Cardiac muscle cell (in vitro differentiated cells and primary cell): ENCODE measurements around the gene CYP2C19. TPM values are rescaled to one million over a fixed set of nuclear protein-coding genes. Genes with fewer than 3 reads are reported as not detected.

Experiments
- DNase-seq, 2 donors: peaks; one replicate each; pipeline versions ENCODE4 v3.0.0 to v3.0.0-alpha.2; 2010 to 2017; ENCODE audit warnings: low read depth in 1 of 2, low spot score in 1 of 2
- H3K27ac ChIP-seq: fragments of 200-600 bp; sonication (generic); 2 replicates; pipeline ENCODE4 v1.5.1; 2016
- H3K27me3 ChIP-seq: fragments of 200-600 bp; sonication (generic); 2 replicates; pipeline ENCODE4 v1.6.0; 2016; ENCODE audit warnings: control low read depth
- H3K36me3 ChIP-seq: fragments of 200-600 bp; sonication (generic); 2 replicates; pipeline ENCODE4 v1.5.1; 2016; ENCODE audit warnings: control low read depth
- H3K4me1 ChIP-seq: fragments of 200-600 bp; sonication (generic); 2 replicates; pipeline ENCODE4 v1.8.1; 2017; ENCODE audit warnings: low read depth, mild to moderate bottlenecking, mixed run types
- H3K4me3 ChIP-seq: fragments of 200-600 bp; sonication (generic); 2 replicates; pipeline ENCODE4 v1.5.1; 2016; ENCODE audit warnings: mild to moderate bottlenecking
- H3K9me3 ChIP-seq: fragments of 200-600 bp; sonication (generic); 2 replicates; pipeline ENCODE4 v1.5.1; 2017; ENCODE audit warnings: low read depth, mild to moderate bottlenecking, control low read depth
- CTCF ChIP-seq: IDR thresholded peaks from 2 replicates; pipeline ENCODE4 v1.5.1; 2012; ENCODE audit warnings: low read depth, mild to moderate bottlenecking, low read length
- polyA plus RNA-seq: library from polyadenylated mRNA; unstranded; fragments of >200 nt; fragmentation: Nextera tagmentation; extraction: Ambion mirVana; gene quantifications from 2 replicates; pipeline ENCODE4 v1.2.1, GENCODE V29; 2016
- total RNA-seq: library from RNA; depleted of rRNA; stranded (reverse); fragments of >200 nt; gene quantifications from 2 replicates; pipeline ENCODE4 v1.2.3, GENCODE V29; 2016

Gene CYP2C19
- not detected in 2 replicates for total RNA-seq
- polyA plus RNA-seq = not detected in 2 replicates

GRCh38 chr10:94762393-94762792 lies at the start of gene CYP2C19:
Gene CYP2C19 (plus strand): TSS chr10:94762681. CDS start chr10:94762706, 25 bp downstream.
- H3K4me1 ChIP-seq = no peaks in the 10 kb centered on the region
- no peaks in the 10 kb centered on the region for H3K36me3 ChIP-seq
- TF ChIP-seq CTCF = no peak
- H3K27me3 ChIP-seq = no peaks in the 10 kb centered on the region
- DNase-seq = no peak
- no peak within 1 kb of the TSS for H3K27ac ChIP-seq
- no peak within 1 kb of the TSS for H3K4me3 ChIP-seq
- no peaks in the 10 kb centered on the region for H3K9me3 ChIP-seq

GRCh38 chr10:94725871-94726270 lies 36.6 kb upstream of the CYP2C19 start:
- Histone ChIP-seq H3K27ac (no peak overlapping the region), H3K4me3 (no peak overlapping the region), H3K4me1 (no peaks in the 10 kb centered on the region), H3K9me3 (no peaks in the 10 kb centered on the region), H3K27me3 (no peaks in the 10 kb centered on the region), H3K36me3 (no peaks in the 10 kb centered on the region)
- no peak for TF ChIP-seq CTCF
- DNase-seq = peak in 1 of 2 donors; percentile 1

- Histone ChIP-seq H3K27me3 (no peaks in the 10 kb centered on the region), H3K4me1 (no peaks in the 10 kb centered on the region), H3K27ac (no peak overlapping the region), H3K9me3 (no peaks in the 10 kb centered on the region), H3K4me3 (no peak overlapping the region), H3K36me3 (no peaks in the 10 kb centered on the region)
- no peak for TF ChIP-seq CTCF
- DNase-seq = no peak
These were observed 27.3 kb upstream of the CYP2C19 start for GRCh38 chr10:94735197-94735596.

GRCh38 chr10:94738588-94738987 lies 23.9 kb upstream of the CYP2C19 start:
- Histone ChIP-seq H3K27ac (no peak overlapping the region), H3K27me3 (no peaks in the 10 kb centered on the region), H3K4me1 (no peaks in the 10 kb centered on the region), H3K9me3 (no peaks in the 10 kb centered on the region), H3K4me3 (no peak overlapping the region), H3K36me3 (no peaks in the 10 kb centered on the region)
- no peak for DNase-seq
- TF ChIP-seq CTCF = no peak

- no peaks in the 10 kb centered on the region for H3K27me3 ChIP-seq
- no peak for DNase-seq
- no peak for TF ChIP-seq CTCF
- H3K36me3 ChIP-seq = no peaks in the 10 kb centered on the region
- no peaks in the 10 kb centered on the region for H3K9me3 ChIP-seq
- no peaks in the 10 kb centered on the region for H3K4me1 ChIP-seq
- no peak overlapping the region for H3K4me3 ChIP-seq
- no peak overlapping the region for H3K27ac ChIP-seq
These were observed 15.3 kb upstream of the CYP2C19 start for GRCh38 chr10:94747137-94747536.

GRCh38 chr10:94747838-94748237 lies 14.6 kb upstream of the CYP2C19 start:
- no peak for TF ChIP-seq CTCF
- H3K4me1 ChIP-seq = no peaks in the 10 kb centered on the region
- no peak overlapping the region for H3K4me3 ChIP-seq
- DNase-seq = no peak
- no peaks in the 10 kb centered on the region for H3K9me3 ChIP-seq
- no peaks in the 10 kb centered on the region for H3K36me3 ChIP-seq
- H3K27ac ChIP-seq = no peak overlapping the region
- no peaks in the 10 kb centered on the region for H3K27me3 ChIP-seq
